WTC11 (cell line): ENCODE measurements around the gene TRAPPC2B. TPM values are rescaled to one million over a fixed set of nuclear protein-coding genes. Genes with fewer than 3 reads are reported as not detected.

Experiments used
- ATAC-seq: fragments of 200-7000 bp; cut with Tn5 transposase; 2 replicates; pipeline ENCODE4 v1.10.0; 2021; ENCODE audit warnings: mild to moderate bottlenecking, moderate library complexity
- CTCF ChIA-PET: fragments of 300-600 bp; sonication (Branson Sonifier 250); formaldehyde crosslinking; loops from one replicate; lab custom pipeline; 2021; ENCODE audit warnings: antibody characterized with exemption; lab: Charles Lee
- POLR2A ChIA-PET: fragments of 350-600 bp; sonication (Branson Sonifier 250); formaldehyde crosslinking; loops from one replicate; lab custom pipeline; 2021; ENCODE audit warnings: antibody characterized with exemption; lab: Charles Lee
- DNase-seq: peaks from one replicate; pipeline ENCODE4 v3.0.0; 2021; ENCODE audit warnings: low spot score
- H3K27ac Mint-ChIP-seq: 2 replicates; pipeline ENCODE4 v1.8.0; 2021; ENCODE audit warnings: mixed read lengths
- H3K27me3 Mint-ChIP-seq: 2 replicates; pipeline ENCODE4 v1.8.0; 2021; ENCODE audit warnings: low read depth, mild to moderate bottlenecking, moderate library complexity, mixed read lengths
- H3K36me3 Mint-ChIP-seq: 2 replicates; pipeline ENCODE4 v1.8.0; 2021; ENCODE audit warnings: mixed read lengths
- H3K4me1 Mint-ChIP-seq: 2 replicates; pipeline ENCODE4 v1.8.0; 2022; ENCODE audit warnings: mixed read lengths
- H3K4me3 Mint-ChIP-seq: 2 replicates; pipeline ENCODE4 v1.8.0; 2021; ENCODE audit warnings: mild to moderate bottlenecking, moderate library complexity, mixed read lengths
- H3K9me3 Mint-ChIP-seq: 2 replicates; pipeline ENCODE4 v1.8.0; 2021; ENCODE audit warnings: mixed read lengths
- ARID4B ChIP-seq: sonication (generic); formaldehyde crosslinking; IDR thresholded peaks from 2 replicates; pipeline ENCODE4 v1.8.0; 2023; ENCODE audit warnings: missing genetic modification reagents, mild to moderate bottlenecking, borderline replicate concordance
- ATF1 ChIP-seq: sonication (generic); formaldehyde crosslinking; IDR thresholded peaks from 2 replicates; pipeline ENCODE4 v1.8.1; 2023; ENCODE audit warnings: mild to moderate bottlenecking, moderate library complexity, missing genetic modification reagents
- ATF2 ChIP-seq: sonication (generic); formaldehyde crosslinking; IDR thresholded peaks from 2 replicates; pipeline ENCODE4 v1.8.1; 2022; ENCODE audit warnings: low read depth, missing genetic modification reagents, borderline replicate concordance
- ATF6 ChIP-seq: sonication (generic); formaldehyde crosslinking; IDR thresholded peaks from 2 replicates; pipeline ENCODE4 v1.8.1; 2023; ENCODE audit warnings: mild to moderate bottlenecking, missing genetic modification reagents
- ETV6 ChIP-seq: sonication (generic); formaldehyde crosslinking; IDR thresholded peaks from 2 replicates; pipeline ENCODE4 v1.8.1; 2022; ENCODE audit warnings: mild to moderate bottlenecking, missing genetic modification reagents
- HMGXB4 ChIP-seq: sonication (generic); formaldehyde crosslinking; IDR thresholded peaks from 2 replicates; pipeline ENCODE4 v1.8.1; 2023; ENCODE audit warnings: mild to moderate bottlenecking, moderate library complexity, missing genetic modification reagents
- JAZF1 ChIP-seq: fragments of 250-450 bp; sonication (Bioruptor Pico); IDR thresholded peaks from 2 replicates; pipeline ENCODE4 v1.9.0; 2021; ENCODE audit warnings: moderate library complexity, mild to moderate bottlenecking, inconsistent platforms
- MAX ChIP-seq: sonication (generic); formaldehyde crosslinking; IDR thresholded peaks from 2 replicates; pipeline ENCODE4 v1.8.0; 2022; ENCODE audit warnings: mild to moderate bottlenecking, missing genetic modification reagents
- MXD4 ChIP-seq: fragments of 250-450 bp; sonication (Bioruptor Pico); IDR thresholded peaks from 2 replicates; pipeline ENCODE4 v1.8.0; 2021; ENCODE audit warnings: mild to moderate bottlenecking, moderate library complexity, borderline replicate concordance
- NFYB ChIP-seq: sonication (generic); formaldehyde crosslinking; conservative IDR thresholded peaks from 2 replicates; pipeline ENCODE4 v1.8.0; 2022; ENCODE audit warnings: low read depth, missing genetic modification reagents
- PRDM15 ChIP-seq: sonication (generic); formaldehyde crosslinking; IDR thresholded peaks from 2 replicates; pipeline ENCODE4 v1.8.0; 2022; ENCODE audit warnings: missing genetic modification reagents
- SMAD3 ChIP-seq: sonication (generic); formaldehyde crosslinking; IDR thresholded peaks from 2 replicates; pipeline ENCODE4 v1.8.0; 2022; ENCODE audit warnings: missing genetic modification reagents, mild to moderate bottlenecking, borderline replicate concordance
- SMAD4 ChIP-seq: sonication (generic); formaldehyde crosslinking; IDR thresholded peaks from 2 replicates; pipeline ENCODE4 v1.8.0; 2022; ENCODE audit warnings: mild to moderate bottlenecking, missing genetic modification reagents
- TEAD1 ChIP-seq: sonication (generic); formaldehyde crosslinking; IDR thresholded peaks from 2 replicates; pipeline ENCODE4 v1.8.0; 2022; ENCODE audit warnings: mild to moderate bottlenecking, missing genetic modification reagents
- TP53 ChIP-seq: sonication (generic); formaldehyde crosslinking; IDR thresholded peaks from 2 replicates; pipeline ENCODE4 v1.8.1; 2023; ENCODE audit warnings: mild to moderate bottlenecking, missing genetic modification reagents
- USF1 ChIP-seq: sonication (generic); formaldehyde crosslinking; IDR thresholded peaks from 2 replicates; pipeline ENCODE4 v1.8.0; 2022; ENCODE audit warnings: mild to moderate bottlenecking, missing genetic modification reagents
- ZBTB21 ChIP-seq: sonication (generic); formaldehyde crosslinking; IDR thresholded peaks from 2 replicates; pipeline ENCODE4 v1.8.1; 2023; ENCODE audit warnings: mild to moderate bottlenecking, missing genetic modification reagents, borderline replicate concordance
- ZNF396 ChIP-seq: fragments of 250-450 bp; sonication (Bioruptor Pico); IDR thresholded peaks from 2 replicates; pipeline ENCODE4 v1.8.0; 2021; ENCODE audit warnings: mild to moderate bottlenecking, moderate library complexity, borderline replicate concordance
- total RNA-seq: library from RNA; stranded (reverse); gene quantifications from 3 replicates; pipeline ENCODE4 v1.2.3, GENCODE V29; 2021

Gene TRAPPC2B
- total RNA-seq, 1 experiment from 2014 or later: 10.5 TPM

- TF ChIP-seq ATF6 (CRISPR knock-in tag) (no peak), MAX (CRISPR knock-in tag) (no peak), ATF2 (CRISPR knock-in tag) (no peak), TEAD1 (CRISPR knock-in tag) (no peak), NFYB (CRISPR knock-in tag) (no peak), SMAD4 (no peak), ARID4B (no peak), ZNF396 (CRISPR knock-in tag) (no peak)
Observed at GRCh38 chr19:57366776-57367175, 3.4 kb downstream of the TRAPPC2B start (continued).

GRCh38 chr19:57374179-57374578 is 10.8 kb downstream of the TRAPPC2B start:
- Mint-ChIP-seq H3K4me3 (no peak overlapping the region), H3K27ac (no peak overlapping the region), H3K4me1 (no peaks in the 10 kb centered on the region), H3K36me3 (peaks cover 69% of the 10 kb centered on the region), H3K9me3 (peaks cover 64% of the 10 kb centered on the region), H3K27me3 (peaks cover 3% of the 10 kb centered on the region; the same call in 1 of the 2 replicates)
- CTCF ChIA-PET: no interaction called here
- DNase-seq: no peak
- POLR2A ChIA-PET: no interaction called here
- no peak for ATAC-seq
- TF ChIP-seq ATF6 (CRISPR knock-in tag): no peak
- TF ChIP-seq SMAD3 (CRISPR knock-in tag): no peak
- no peak for TF ChIP-seq ZBTB21 (CRISPR knock-in tag)
- TF ChIP-seq ATF2 (CRISPR knock-in tag): no peak
- no peak for TF ChIP-seq TP53 (CRISPR knock-in tag)
- TF ChIP-seq ETV6: no peak
- no peak for TF ChIP-seq ATF1 (CRISPR knock-in tag)
- TF ChIP-seq PRDM15: no peak
- TF ChIP-seq JAZF1 (CRISPR knock-in tag): no peak
- TF ChIP-seq MXD4 (CRISPR knock-in tag): no peak
- no peak for TF ChIP-seq USF1 (CRISPR knock-in tag)
- TF ChIP-seq HMGXB4: no peak
